Measurements from ENCODE around the gene EFCAB6.

EFCAB6 gene

GRCh38 chr22:43654271-43654670 lies 157.8 kb downstream of the EFCAB6 start:
- Mint-ChIP-seq H3K4me3 (no peak overlapping the region), H3K9me3 (no peaks in the 10 kb centered on the region), H3K27ac (no peak overlapping the region), H3K27me3 (peaks cover 43 to 53% of the 10 kb centered on the region in 2 donors), H3K4me1 (ENCODE audit: low read depth in 2 of 2) (no peaks in the 10 kb centered on the region), H3K36me3 (ENCODE audit: insufficient read depth) (no peaks in the 10 kb centered on the region)
- ATAC-seq (replicated peaks) (no peak), DNase-seq (no peak)

GRCh38 chr22:43652845-43653244 lies 159.3 kb downstream of the EFCAB6 start:
- no peak for DNase-seq
- Mint-ChIP-seq H3K36me3 (ENCODE audit: insufficient read depth) (no peaks in the 10 kb centered on the region), H3K9me3 (no peaks in the 10 kb centered on the region), H3K4me1 (ENCODE audit: low read depth in 2 of 2) (no peaks in the 10 kb centered on the region), H3K4me3 (no peak overlapping the region), H3K27me3 (peaks cover 54 to 56% of the 10 kb centered on the region in 2 donors), H3K27ac (no peak overlapping the region)
- no peak for ATAC-seq (replicated peaks)

DNA sequence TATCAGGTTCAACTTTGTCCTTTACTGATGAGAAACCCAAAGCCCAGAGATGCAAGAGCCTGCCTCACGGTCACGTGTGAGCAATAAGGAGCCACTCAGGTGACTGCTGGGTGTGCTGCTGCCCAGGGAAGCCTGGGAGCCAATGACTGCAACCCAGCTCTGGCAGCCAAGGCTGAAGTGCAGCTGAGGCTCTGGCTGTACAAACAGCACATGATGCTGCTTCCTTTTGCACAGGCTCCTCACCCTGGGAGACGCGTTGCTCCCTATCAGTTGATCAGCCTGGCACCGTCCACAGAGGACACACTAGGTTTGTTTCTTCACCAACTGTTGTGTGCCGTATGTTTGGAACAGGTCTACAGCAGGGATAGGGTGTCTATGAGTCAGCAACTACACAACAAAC lies 168.7 kb downstream of the EFCAB6 start:
- H3K4me3 Mint-ChIP-seq: no peak overlapping the region
- no peak overlapping the region for H3K27ac Mint-ChIP-seq
- H3K36me3 Mint-ChIP-seq (ENCODE audit: insufficient read depth): no peaks in the 10 kb centered on the region
- ATAC-seq (replicated peaks) (no peak), DNase-seq (no peak)
- H3K4me1 Mint-ChIP-seq (ENCODE audit: low read depth in 2 of 2): no peaks in the 10 kb centered on the region
- H3K27me3 Mint-ChIP-seq: peaks cover 61 to 68% of the 10 kb centered on the region in 2 donors
- H3K9me3 Mint-ChIP-seq: peaks cover 0 to 5% of the 10 kb centered on the region in 2 donors

- no peak for DNase-seq
- Mint-ChIP-seq H3K27ac (no peak overlapping the region), H3K27me3 (peaks cover 54 to 61% of the 10 kb centered on the region in 2 donors), H3K9me3 (peaks cover 0 to 5% of the 10 kb centered on the region in 2 donors), H3K4me1 (ENCODE audit: low read depth in 2 of 2) (no peaks in the 10 kb centered on the region), H3K4me3 (no peak overlapping the region), H3K36me3 (ENCODE audit: insufficient read depth) (no peaks in the 10 kb centered on the region)
- no peak for ATAC-seq (replicated peaks)
Measured at GRCh38 chr22:43642319-43643206, 169.5 kb downstream of the EFCAB6 start.

GRCh38 chr22:43639228-43639948 lies 172.7 kb downstream of the EFCAB6 start:
- DNase-seq (no peak), ATAC-seq (replicated peaks) (no peak)
- Mint-ChIP-seq H3K9me3 (peaks cover 0 to 5% of the 10 kb centered on the region in 2 donors), H3K27me3 (peaks cover 43 to 54% of the 10 kb centered on the region in 2 donors), H3K27ac (no peak overlapping the region), H3K36me3 (ENCODE audit: insufficient read depth) (no peaks in the 10 kb centered on the region), H3K4me3 (no peak overlapping the region), H3K4me1 (ENCODE audit: low read depth in 2 of 2) (no peaks in the 10 kb centered on the region)

GRCh38 chr22:43637275-43638260 lies 174.5 kb downstream of the EFCAB6 start:
- Mint-ChIP-seq H3K27me3 (peaks cover 36 to 54% of the 10 kb centered on the region in 2 donors), H3K9me3 (peaks cover 0 to 5% of the 10 kb centered on the region in 2 donors), H3K4me1 (ENCODE audit: low read depth in 2 of 2) (no peaks in the 10 kb centered on the region), H3K36me3 (ENCODE audit: insufficient read depth) (no peaks in the 10 kb centered on the region), H3K4me3 (no peak overlapping the region), H3K27ac (no peak overlapping the region)
- DNase-seq (no peak), ATAC-seq (replicated peaks) (no peak)

GRCh38 chr22:43636086-43636485 lies 176.0 kb downstream of the EFCAB6 start:
- H3K4me3 Mint-ChIP-seq: no peak overlapping the region
- no peak overlapping the region for H3K27ac Mint-ChIP-seq
- H3K4me1 Mint-ChIP-seq (ENCODE audit: low read depth in 2 of 2): peaks cover 0 to 4% of the 10 kb centered on the region in 2 donors
- ATAC-seq (replicated peaks) (no peak), DNase-seq (no peak)
- no peaks in the 10 kb centered on the region for H3K36me3 Mint-ChIP-seq (ENCODE audit: insufficient read depth)
- peaks cover 0 to 5% of the 10 kb centered on the region in 2 donors for H3K9me3 Mint-ChIP-seq
- peaks cover 28 to 44% of the 10 kb centered on the region in 2 donors for H3K27me3 Mint-ChIP-seq

DNA sequence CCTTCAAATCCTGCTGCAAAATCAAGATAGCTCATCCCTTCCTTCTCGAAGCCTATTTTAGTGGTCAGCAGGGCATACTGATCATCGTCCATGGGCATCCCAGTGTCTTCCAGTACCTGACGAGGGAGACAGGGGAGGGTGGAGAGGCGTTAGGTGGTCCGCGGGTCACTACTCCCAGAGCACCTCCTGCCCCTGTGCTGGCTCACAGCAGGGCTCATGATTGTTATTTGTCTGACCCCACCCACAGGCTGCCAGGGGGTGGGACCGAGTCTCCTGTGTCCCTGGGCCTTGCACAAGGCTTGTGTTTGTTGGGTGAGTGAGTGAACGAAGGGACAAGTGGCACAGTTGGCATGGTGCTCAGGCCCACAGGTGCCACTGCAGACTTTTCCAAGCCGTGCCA lies 177.0 kb downstream of the EFCAB6 start:
- peaks cover 0 to 5% of the 10 kb centered on the region in 2 donors for H3K9me3 Mint-ChIP-seq
- no peak overlapping the region for H3K4me3 Mint-ChIP-seq
- H3K36me3 Mint-ChIP-seq (ENCODE audit: insufficient read depth): no peaks in the 10 kb centered on the region
- peaks cover 24 to 36% of the 10 kb centered on the region in 2 donors for H3K27me3 Mint-ChIP-seq
- peaks cover 0 to 4% of the 10 kb centered on the region in 2 donors for H3K4me1 Mint-ChIP-seq (ENCODE audit: low read depth in 2 of 2)
- H3K27ac Mint-ChIP-seq: no peak overlapping the region
- DNase-seq (no peak), ATAC-seq (replicated peaks) (no peak)

DNA sequence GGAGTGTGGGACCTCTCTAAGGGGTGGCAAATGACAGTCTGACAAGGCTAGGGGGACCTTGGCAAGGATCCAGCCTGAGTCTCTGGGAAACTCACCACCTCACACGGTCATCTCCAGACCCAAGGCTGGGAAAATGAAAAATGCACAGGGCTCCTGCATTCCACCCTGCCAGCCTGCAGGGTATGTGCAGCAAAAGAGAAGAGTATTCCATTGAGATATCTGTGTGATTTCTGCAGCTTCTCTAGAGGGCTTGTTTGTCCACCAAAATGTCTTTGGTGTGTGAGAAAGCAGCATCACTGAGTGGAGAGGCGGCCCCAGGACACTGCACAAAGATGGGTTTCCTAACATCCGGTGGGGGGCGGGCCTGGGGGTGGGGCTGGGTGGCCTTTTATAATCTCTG lies 177.8 kb downstream of the EFCAB6 start:
- Mint-ChIP-seq H3K27ac (no peak overlapping the region), H3K36me3 (ENCODE audit: insufficient read depth) (no peaks in the 10 kb centered on the region), H3K4me1 (ENCODE audit: low read depth in 2 of 2) (peaks cover 0 to 4% of the 10 kb centered on the region in 2 donors), H3K9me3 (peaks cover 0 to under 1% of the 10 kb centered on the region in 2 donors), H3K27me3 (peaks cover 18 to 40% of the 10 kb centered on the region in 2 donors), H3K4me3 (no peak overlapping the region)
- no peak for ATAC-seq (replicated peaks)
- DNase-seq: no peak

DNA sequence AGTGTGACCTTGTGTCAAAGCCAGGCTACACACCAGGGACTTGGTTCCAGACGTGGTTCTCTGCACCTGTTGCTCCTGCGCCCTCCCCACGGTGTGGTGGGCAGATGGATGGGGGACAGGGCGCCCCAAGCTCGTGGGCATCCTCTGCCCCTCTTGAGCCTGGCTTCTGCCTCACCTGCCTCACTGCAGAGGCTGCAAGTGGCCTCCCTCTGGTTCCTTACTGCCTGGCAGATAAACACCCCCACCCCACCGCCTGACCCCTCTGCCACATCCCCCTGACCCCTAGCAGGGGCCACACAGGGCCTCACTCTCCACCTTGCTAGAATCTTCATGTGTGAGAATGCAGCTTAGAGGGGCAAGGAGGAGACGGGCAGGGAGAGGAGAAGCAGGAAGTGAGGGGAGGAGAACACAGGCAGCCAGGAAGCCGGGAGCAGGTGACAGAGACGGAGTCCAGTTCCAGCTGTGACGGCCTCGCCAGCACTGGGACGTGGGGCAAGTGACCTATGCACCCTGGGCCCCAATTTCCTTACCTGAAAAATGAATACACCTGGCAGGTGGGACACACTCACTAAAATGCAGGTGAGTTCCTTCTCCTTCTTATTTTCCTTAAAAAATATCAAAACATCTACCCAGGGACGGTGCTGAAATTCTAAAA lies 178.3 kb downstream of the EFCAB6 start:
- Mint-ChIP-seq H3K27me3 (peaks cover 15 to 45% of the 10 kb centered on the region in 2 donors), H3K36me3 (ENCODE audit: insufficient read depth) (no peaks in the 10 kb centered on the region), H3K27ac (no peak overlapping the region), H3K9me3 (no peaks in the 10 kb centered on the region), H3K4me3 (no peak overlapping the region), H3K4me1 (ENCODE audit: low read depth in 2 of 2) (peaks cover 0 to 4% of the 10 kb centered on the region in 2 donors)
- ATAC-seq (replicated peaks) (no peak), DNase-seq (no peak)

GRCh38 chr22:43631846-43632245 lies 180.3 kb downstream of the EFCAB6 start:
- DNase-seq (no peak), ATAC-seq (replicated peaks) (no peak)
- Mint-ChIP-seq H3K4me3 (no peak overlapping the region), H3K4me1 (ENCODE audit: low read depth in 2 of 2) (peaks cover 0 to 4% of the 10 kb centered on the region in 2 donors), H3K27me3 (peaks cover 21 to 55% of the 10 kb centered on the region in 2 donors), H3K27ac (no peak overlapping the region), H3K9me3 (no peaks in the 10 kb centered on the region), H3K36me3 (ENCODE audit: insufficient read depth) (no peaks in the 10 kb centered on the region)

DNA sequence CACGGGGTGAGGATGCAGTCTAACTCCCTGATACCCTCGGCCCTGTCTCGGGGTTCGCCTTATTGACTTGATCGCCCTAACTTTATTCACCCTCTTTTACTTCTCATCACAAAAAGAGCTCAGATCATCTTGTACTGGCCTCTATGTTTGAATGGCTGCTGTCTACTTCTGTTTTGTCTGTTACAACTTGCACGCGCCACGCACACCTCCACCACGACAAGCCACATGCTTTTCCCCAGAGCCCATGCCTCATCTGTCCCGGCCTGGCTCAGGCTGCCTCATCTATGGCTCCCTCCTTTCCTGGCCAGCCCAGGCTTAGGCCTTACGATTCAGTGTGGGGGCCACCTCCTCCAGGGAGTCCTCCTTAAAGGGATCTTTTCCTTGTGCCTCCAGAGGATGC lies 180.9 kb downstream of the EFCAB6 start:
- DNase-seq (no peak), ATAC-seq (replicated peaks) (no peak)
- H3K27me3 Mint-ChIP-seq: peaks cover 21 to 54% of the 10 kb centered on the region in 2 donors
- H3K9me3 Mint-ChIP-seq: no peaks in the 10 kb centered on the region
- no peak overlapping the region for H3K27ac Mint-ChIP-seq
- no peak overlapping the region for H3K4me3 Mint-ChIP-seq
- peaks cover 0 to 4% of the 10 kb centered on the region in 2 donors for H3K4me1 Mint-ChIP-seq (ENCODE audit: low read depth in 2 of 2)
- H3K36me3 Mint-ChIP-seq (ENCODE audit: insufficient read depth): no peaks in the 10 kb centered on the region

All from effector memory CD8-positive, alpha-beta T cell (primary cell).